T-helper 2 cell (primary cell): ENCODE measurements around the gene TPRX1.
A peak's percentile ranks its signal among the peaks of the same experiment; 100 is the strongest.
"Not testable (repeated sequence)": the region's sequence is repeated elsewhere in the genome, so short reads cannot be mapped to it uniquely, and the experiment has no call there.

Experiments
- DNase-seq, 5 experiments: peaks; one replicate each; pipeline versions ENCODE4 v3.0.0 to v3.0.0-alpha.2; 2012 to 2022

The TPRX1 gene

DNA sequence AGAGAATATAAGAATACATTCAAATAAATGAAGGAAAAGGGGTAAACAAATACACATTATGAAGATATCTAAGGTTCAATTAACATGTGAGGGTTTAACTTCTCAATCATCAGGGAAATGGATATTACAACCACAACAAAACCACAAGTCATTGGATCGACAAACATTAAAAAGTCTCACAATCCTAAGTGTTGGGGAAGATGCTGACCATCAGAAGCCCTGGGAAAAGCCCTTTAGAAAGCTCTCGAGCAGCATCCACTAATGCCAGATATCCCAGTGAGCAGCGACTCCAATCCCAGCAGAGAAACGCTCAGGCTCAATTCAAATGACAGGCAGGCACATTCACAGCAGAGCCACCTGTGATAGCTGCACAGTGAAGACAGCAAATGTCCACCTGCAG, 3.1 kb downstream of the TPRX1 start:
- DNase-seq = no peak

DNA sequence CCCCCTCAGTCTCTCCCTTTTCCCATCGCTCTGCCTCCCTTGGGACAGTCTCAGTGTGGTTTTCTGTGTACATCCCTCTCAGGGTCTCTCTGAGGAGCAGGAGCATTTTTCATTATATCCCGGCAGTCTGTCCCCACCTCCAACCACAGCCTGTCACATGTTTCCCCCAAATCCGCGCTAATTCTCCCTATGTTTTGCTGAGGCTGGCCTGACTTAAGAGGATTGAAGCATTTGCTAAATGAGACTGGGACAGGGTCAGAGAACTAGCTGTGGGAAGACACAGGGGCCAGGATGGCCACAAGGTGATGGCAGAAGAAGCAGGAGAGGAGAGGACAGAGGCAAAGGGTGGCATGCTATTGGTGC, 5.5 kb downstream of the TPRX1 start:
- no peak for DNase-seq

DNA sequence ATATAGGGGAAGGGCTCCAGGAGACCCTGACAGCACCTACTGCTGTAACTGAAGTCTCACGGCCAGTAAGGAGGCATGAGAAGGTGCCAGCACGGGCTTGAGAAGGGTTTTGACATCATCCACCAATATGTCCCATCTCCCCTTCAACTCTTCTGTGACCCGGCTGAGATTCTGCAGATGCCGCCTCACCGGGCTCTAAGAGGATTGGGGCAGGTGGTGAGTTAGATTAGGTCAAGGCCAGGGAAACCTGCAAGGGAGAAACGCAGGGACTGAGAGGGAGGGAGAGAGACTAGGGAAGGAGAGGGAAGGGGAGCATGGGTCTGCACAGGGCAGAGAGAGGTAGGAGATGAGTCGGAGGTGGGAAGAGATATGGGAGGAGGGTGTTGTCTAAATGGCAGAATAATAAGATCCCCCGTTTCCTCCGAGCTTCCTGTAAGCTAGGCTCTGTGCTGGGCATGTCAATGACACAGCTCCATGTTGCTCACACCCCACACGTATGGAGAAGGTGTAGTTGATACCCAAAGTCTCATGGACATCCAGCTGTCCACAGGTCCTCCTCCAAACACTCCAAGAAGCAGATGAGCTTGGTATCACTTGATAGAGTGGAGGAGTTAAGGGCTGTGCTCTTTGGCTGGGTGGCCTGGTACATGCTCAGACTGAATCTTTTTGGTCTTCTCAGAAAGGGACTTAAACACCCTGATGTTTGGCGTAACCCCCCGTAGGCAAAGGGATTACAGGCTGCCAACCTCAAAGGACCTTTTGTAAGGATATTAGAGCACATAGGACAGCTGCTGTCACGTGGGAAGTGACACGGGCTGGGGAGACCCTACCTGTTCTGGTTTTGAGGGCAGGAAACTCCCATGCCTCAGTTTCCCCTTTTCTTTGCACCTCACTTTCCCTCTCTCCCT, 6.1 kb downstream of the TPRX1 start:
- no peak for DNase-seq

DNA sequence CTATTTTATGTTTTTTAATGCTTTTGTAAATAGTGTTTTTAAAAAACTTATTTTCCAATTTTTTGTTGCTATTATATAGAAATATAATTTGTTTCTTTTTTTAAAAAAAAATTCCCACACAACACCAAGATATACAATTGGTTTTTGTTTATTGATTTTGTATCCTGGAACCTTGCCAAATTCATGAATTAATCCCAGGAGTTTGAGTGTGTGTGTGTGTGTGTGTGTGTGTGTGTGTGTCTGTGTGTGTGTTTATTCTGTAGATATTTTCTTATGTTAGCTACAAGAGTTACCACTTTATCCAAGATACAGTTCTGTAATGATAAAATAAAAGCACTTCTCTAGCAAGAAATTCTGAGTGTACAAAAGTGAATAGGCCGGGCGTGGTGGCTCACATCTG, 7.6 kb downstream of the TPRX1 start:
- no peak for DNase-seq

DNA sequence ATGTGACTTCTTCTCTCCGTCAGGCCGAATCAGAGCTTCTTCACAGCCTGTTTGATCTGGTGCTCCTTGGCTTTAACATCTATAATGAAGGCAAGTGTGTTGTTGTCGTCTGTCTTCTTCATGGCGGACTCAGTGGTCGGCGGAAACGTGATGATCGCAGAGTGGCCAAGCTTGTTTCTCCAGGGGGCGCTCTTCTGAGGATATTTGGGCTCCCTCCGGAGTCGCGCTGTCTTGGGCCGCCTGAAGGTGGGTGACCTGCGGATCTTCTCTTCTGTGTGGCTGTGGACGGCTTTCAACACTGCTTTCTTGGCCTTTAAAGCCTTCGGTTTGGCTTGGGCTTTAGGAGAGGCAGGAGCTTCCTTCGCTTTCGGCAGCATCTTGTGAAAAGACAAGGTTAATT, 9.8 kb downstream of the TPRX1 start:
- no peak for DNase-seq

DNA sequence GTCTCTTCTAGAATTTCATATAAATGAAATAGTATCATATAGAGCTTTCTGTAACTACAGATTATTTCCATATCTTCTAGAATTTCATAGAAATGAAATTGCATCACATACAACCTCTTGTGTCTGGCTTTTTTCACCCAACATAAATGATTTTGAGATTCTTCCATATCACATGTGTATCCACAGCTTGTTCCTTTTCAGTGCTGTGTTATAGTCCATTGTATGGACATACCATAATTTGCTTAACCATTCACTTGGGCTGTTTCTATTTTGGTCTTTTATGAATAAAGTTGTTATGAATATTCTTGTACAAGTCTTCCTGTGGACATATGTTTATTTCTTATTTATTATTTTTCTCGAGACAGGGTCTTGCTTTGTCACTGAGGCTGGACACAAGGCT, 11.7 kb downstream of the TPRX1 start:
- DNase-seq = no peak

DNA sequence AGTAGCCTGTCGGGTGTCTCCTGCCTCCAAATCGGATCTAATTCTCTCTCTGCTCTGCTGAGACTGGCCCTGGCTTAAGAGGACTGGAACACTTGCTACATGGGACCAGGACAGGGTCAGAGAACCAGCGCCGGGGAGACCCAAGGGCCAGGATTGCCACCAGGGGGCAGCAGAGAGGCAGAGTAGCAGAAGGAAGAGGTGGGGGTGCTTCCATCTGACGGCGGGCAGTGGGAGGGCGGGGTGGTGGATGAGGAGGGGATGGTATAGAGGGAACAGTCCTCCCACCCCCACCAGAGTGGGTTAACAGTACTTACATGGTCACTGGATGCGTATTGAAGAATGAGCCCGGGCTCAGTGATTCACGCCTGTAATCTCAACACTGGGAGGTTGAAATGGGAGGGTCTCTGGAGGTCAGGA, 13.9 kb downstream of the TPRX1 start:
- peak; percentile 37 to 82 (median 78) for DNase-seq

DNA sequence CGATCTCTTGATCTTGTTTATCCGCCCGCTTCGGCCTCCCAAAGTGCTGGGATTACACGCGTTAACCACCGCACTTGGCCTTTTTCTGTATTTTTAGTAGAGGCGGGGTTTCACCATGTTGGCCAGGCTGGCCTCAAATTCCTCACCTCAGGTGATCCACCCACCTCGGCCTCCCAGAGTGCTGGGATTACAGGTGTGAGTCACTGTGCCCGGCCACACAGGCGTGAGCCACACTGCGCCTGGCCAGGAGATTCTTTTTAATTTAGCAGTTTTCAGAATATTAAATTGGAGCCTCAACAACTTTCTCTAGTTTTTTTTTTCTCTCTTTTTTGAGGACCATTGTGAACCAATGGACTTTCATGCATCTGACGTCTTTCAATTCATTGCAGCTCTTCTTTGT, 14.5 kb downstream of the TPRX1 start:
- not testable (repeated sequence) for DNase-seq

DNA sequence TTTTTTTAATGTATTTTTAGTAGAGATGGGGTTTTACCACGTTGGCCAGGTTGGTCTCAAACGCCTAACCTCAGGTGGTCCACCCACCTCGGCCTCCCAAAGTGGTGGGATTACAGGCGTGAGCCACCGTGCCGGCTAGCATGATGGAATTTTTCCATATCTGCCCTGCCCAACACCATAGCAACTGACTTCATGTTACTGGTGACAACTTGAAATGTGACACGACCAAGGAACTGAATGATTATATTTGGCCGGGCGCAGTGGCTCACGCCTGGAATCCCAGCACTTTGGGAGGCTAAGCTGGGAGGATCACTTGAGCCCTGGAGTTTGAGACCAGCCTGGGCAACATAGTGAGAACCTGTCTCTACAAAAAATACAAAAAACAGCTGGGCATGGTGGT, 17.0 kb downstream of the TPRX1 start:
- not testable (repeated sequence) for DNase-seq

DNA sequence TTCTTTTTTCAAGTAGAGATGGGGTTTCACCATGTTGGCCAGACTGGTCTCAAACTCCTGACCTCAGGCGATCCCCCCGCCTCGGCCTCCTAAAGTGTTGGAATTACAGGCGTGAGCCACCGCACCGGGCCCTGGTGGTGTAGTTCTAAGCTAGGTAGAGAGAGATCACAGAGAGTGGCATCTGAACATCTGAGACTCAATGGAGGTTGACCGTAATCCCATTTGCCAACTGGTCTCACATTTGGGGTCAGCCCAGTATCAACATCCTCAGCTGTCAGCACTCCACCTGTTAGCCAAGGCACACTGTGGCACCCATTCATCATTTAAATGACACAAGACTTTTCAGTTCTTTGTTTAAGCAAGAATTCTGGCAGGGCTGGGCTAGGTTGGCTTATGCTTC, 17.8 kb downstream of the TPRX1 start:
- no peak for DNase-seq

DNA sequence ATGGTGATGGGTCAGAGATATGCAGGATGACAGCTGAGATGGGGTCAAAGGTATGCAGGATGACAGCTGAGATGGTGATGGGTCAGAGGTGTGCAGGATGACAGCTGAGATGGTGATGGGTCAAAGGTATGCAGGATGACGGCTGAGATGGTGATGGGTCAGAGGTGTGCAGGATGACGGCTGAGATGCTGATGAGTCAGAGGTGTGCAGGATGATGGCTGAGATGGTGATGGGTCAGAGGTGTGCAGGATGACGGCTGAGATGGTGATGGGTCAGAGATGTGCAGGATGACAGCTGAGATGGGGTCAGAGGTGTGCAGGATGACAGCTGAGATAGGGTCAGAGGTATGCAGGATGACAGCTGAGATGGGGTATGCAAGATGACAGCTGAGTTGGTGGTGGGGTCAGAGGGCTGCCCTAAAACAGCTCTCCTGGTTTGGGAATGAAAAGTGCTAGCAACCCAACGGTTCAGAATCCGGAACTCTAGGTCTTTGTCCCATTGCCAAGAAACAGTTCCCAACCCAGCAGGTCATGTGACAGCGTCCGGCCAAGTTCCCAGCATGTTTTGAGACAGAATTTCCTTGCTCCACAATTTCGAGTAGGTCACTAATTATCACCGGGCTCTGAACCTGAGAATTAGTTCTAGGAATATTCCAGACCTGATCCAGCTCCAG, 22.6 kb downstream of the TPRX1 start:
- no peak for DNase-seq

DNA sequence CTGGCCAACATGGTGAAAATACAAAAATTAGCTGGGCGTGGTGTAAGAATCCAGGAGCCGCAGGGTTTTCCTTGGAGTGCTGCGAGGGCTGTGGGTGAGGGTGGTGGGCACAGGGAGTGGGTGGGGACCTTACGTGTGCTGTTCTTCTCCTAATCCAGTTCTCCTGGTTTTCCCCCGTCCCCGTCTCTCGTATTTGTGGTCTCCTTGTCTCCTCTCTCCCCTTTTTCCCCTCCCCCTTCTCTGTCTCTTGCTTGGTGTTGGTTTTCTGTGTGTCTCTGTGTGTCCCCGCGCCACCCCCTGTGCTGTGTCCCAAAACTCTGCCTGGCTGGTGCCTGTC, 24.2 kb downstream of the TPRX1 start:
- no peak for DNase-seq

DNA sequence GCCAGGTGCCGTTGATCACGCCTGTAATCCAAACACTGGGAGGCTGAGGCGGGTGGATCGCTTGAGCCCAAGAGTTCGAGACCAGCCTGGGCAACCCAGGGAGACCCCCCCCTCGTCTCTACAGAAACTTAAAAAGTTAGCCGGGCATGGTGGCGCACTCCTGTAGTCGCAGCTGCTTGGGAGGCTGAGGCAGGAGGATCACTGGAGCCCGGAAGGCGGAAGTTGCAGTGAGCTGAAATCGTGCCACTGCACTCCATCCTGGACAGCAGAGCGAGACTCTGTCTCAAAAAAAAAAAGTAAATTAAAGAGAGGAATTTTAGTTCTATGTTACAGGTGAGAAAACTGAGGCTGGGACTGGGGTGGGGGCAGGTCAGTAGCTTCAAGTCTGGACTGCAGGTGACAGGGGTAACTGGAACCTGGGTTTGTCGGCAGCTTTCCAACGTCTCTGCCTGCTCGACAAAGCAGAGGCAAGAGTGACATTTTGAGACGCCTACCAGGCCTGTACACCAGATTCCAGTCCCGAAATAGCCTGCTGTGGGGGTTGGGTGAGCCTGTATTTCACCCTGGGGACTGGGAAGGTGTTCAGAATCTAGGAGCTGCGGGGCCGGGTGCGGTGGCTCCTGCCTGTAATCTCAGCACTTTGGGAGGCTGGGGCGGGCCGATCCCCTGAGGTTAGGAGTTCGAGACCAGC, 24.7 kb downstream of the TPRX1 start:
- DNase-seq = peak in 1 of 5 experiments; percentile 31

DNA sequence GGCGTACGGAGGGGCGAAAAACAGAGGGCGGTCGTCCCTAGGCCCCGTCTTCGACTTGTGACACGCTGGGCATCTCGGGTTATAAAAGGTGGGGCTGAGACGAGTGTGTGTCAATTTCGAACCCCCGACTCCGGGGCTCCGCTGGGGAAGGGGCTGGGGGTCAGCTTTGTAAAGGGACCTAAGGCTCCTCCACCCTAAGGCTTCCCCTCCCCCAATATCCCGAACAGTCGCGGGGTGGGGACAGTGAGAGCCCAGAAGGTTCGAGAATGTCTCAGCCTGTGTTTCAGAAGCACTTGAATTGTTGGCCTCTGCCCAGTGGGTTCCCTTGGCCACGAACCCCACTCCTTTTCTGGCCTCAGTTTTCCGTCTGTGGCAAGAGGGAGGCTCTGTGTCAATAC, 25.4 kb downstream of the TPRX1 start:
- peak in 1 of 5 experiments; percentile 11 for DNase-seq

DNA sequence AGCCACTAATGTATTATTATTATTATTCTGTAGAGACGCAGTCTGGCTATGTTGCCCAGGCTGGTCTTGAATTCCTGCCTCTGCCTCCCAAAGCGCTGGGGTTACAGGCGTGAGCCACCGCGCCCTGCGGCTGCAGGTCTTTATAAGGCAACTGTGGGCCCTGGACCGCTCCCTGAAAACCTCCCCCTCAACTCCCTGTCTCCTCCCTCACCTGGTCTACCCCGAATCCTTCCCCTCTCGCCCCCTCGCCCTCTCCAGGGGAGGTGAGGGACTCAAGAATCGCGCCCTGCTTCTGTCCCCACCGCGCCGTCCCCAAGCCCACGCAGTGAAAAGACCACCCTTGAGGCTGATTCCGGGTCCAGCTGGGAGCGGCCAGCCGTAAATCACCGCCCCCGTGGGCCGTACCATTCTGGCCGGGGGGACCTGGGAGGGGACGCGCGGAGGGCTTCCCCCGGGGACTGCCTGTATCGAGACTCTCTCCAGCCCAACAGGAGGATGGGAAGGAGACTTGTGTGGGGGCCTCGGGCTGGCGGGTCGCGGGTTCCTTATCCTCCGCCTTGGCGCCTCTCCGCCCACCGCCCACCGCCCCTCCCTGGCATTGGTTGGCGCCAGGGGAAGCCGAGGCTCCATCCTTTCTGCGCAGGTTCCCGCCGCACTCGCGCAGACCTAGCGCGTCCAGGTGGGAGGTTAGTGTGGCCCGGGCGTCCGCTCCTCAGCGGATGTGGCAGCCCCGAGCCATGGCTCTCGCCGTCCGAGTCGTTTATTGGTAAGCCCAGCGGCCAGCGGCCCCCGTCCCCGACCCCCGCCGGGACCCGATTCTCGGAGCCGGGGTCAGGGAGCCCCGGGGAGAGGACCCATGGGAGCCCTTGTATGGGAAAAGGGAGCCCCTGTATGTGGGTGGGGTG, 26.1 kb downstream of the TPRX1 start, which contains the start of gene SELENOW:
SELENOW (plus strand) TSS at position 655 of the 905 bp plus-strand sequence; CDS start at position 738, 83 bp downstream.
- DNase-seq = peak; percentile 56 to 86 (median 68)

DNA sequence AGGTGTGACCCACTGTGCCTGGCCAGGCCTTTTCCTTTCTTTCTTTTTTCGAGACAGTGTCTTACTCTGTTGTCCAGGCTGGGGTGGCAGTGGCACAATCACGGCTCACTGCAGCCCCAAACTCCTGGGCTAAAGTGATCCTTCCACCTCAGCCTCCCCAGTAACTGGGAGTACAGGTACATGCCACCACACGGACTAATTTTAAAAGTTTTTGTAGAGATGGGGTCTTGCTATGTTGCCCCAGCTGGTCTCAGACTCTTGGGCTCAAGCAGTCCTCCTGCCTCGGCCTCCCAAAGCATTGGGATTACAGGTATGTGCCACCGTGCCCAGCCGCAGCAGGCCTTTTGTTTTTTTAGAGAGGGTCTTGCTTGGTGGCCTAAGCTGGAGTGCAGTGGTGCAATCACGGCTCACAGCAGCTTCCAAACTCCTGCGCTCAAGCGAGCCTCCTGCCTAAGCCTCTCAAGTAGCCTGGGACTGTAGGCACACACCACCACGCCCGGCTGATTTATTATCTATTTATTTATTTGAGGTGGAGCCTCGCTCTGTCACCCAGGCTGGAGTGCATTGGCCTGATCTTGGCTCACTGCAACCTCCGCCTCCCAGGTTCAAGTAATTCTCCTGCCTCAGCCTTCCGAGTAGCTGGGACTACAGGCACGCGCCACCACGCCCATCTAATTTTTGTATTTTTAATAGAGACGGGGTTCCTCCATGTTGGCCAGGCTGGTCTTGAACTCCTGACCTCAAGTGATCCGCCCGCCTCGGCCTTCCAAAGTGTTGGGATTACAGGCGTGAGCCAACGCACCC, 26.9 kb downstream of the TPRX1 start:
- not testable (repeated sequence) for DNase-seq

DNA sequence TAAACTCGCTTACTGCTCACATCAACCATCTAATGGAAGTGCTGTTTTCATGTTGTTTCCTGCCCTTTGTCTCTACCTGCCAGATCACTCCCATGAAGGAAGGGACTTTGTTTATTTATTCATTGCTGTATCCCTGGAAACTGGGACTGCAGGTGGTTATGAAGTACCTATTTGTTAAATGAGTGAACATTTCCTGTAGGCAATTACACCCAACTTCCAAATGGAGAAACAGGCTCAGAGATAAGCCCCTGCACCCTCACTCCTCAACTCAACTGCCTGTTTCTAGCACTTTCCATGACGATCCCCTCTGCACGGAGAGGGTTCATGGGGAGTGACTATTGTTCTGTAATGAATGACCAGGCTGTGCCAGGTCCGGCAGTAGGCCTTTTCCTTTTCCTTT, 27.8 kb downstream of the TPRX1 start:
- DNase-seq = no peak

DNA sequence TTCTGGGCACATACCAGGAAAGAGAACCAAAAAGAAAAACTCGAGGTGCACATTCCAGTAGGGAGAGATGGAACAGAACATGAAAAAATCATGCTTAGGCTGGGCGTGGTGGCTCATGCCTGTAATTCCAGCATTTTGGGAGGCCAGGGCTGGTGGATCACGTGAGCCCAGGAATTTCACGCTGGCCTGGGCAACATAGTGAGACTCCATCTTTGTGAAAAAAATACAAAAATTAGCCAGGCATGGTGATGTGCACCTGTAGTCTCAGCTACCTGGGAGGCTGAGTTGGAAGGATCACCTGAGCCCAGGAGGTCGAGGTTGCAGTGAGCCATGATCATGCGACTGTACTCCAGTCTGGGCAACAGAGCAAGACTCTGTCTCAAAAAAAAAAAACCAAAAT, 33.1 kb downstream of the TPRX1 start:
- DNase-seq = not testable (repeated sequence)

DNA sequence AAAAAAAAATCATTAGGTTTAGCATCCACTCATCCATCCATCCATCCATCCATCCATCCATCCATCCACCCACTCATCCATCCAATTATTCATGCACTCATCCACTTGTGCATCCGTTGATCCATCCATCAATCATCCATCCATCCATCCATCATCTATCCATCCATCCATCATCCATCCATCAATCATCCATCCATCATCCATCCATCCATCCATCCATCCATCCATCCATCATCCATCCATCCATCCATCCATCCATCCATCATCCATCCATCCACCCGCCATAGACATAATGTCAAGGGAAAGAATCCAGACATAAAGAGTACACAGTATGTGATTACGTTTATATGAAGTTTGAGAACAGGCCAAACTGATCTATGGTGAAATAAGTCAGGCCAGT, 34.8 kb downstream of the TPRX1 start:
- DNase-seq = no peak

DNA sequence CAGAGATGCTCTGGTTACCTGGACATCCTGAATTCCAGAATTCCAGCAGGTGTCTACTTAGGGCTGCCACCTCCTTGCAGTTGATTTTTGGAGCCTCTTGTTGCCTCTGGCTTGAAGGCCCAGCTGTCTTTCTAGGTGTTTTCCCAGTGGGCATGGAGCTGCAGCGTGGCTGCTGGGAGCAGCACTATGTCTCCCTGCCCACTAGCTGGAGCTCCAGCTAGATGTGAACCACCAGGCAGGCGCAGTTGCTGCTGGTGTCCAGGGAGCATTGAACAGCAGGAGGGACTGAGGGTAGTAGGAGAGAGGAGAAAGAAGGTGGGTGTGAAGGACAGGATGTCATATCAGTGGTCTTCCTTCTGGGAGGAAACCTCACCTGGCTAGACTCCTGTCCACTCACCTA, 35.7 kb downstream of the TPRX1 start:
- DNase-seq = no peak

DNA sequence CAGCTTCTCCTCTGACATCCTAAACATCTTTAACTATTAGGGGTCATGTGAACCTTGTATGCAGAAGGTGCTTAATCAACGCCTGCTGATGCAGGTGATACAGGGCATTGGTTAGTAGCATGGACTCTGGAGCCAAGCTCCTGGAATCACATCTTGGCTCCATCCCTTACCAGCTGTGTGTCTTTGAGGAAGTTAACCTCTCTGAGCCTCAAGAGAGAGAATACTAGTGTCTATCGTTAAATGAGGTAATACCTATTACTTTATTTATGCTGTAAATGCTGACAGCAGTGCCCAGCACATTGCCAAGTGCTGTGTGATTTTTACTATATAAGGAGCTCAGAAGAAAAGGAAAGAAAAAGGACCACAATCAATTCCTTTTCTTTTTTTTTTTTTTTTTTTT, 37.0 kb downstream of the TPRX1 start:
- no peak for DNase-seq

DNA sequence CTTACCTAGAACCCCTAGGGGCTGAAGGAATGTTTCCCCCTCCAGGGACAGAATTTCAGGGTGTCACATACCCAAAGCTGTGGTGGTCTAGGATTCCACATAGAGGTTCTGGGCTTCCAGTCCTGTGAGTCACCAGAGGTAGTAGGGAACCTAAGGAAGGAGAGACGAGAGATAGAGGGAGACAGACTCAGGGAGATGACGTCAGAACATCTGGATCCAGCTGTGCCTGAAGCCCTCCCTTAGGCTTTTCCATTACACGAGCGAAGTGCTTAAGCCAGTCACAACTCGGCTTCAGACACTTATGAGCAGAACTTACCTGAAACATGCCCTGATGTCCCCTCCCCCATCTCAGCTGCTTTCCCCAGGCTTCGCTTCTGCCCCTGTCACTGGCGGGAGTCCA, 37.7 kb downstream of the TPRX1 start:
- no peak for DNase-seq
